Cardiac fibroblast (primary cell): ENCODE measurements around the gene BBIP1.

Source experiments
- DNase-seq, 2 donors: peaks; one replicate each; pipeline versions ENCODE4 v3.0.0 to v3.0.0-alpha.2; 2010; ENCODE audit warnings: low read depth in 2 of 2
- H3K4me3 ChIP-seq, 2 donors: replicated peaks in 1 of 2; 1 replicate in 1 of 2; 2 replicates in 1 of 2; pipeline ENCODE4 v1.5.1; 2011; ENCODE audit warnings: low read depth in 2 of 2, low read length in 2 of 2, mild to moderate bottlenecking in 2 of 2, moderate library complexity in 1 of 2
- CTCF ChIP-seq: IDR thresholded peaks from one replicate; pipeline ENCODE4 v1.5.1; 2011; ENCODE audit warnings: low read depth, mild to moderate bottlenecking, low read length, inconsistent platforms

The BBIP1 gene

GRCh38 chr10:110859973-110860376 is 59.0 kb downstream of the BBIP1 start:
- TF ChIP-seq CTCF, result no peak
- no peak overlapping the region for H3K4me3 ChIP-seq
- DNase-seq, result peak; percentile 43 to 87

DNA sequence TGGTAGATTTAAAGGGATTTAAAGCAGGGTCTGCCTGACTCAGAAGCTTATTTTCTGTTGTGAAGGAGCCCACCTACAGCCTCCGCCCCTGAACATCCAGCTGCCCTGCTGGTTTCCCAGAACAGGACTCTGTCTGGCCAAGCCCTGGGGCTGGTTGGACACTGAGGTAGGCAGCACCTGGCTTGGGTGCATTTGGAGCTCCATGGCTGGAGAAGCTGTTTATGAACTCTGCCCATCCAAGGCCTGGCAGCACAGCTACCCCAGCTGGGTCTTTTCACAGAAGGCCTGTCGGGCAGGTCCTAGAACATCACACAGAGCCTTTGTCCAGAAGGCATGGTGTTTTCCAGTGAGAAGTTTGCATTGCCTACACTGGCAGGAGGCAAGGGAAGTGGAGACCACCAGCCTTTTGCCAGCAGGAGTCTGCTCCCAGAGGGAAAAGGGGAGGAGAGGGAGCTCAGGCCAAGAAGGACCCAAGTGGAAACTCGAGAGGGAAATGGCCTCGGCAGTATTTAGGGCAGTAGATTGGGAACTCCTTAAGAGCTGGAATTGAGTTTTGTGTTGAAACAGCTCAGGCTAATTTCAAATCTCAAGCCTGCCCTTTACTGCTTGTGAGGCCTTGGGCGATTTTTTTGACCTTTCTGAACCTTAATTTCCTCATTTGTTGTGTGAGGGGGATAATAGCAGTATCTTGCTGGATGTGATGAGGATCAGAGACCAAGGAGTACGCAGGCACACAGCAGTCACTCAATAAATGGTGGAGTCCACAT is 59.6 kb downstream of the BBIP1 start:
- TF ChIP-seq CTCF, result no peak
- DNase-seq, result peak in 1 of 2 donors; percentile 21
- H3K4me3 ChIP-seq, result no peak overlapping the region

DNA sequence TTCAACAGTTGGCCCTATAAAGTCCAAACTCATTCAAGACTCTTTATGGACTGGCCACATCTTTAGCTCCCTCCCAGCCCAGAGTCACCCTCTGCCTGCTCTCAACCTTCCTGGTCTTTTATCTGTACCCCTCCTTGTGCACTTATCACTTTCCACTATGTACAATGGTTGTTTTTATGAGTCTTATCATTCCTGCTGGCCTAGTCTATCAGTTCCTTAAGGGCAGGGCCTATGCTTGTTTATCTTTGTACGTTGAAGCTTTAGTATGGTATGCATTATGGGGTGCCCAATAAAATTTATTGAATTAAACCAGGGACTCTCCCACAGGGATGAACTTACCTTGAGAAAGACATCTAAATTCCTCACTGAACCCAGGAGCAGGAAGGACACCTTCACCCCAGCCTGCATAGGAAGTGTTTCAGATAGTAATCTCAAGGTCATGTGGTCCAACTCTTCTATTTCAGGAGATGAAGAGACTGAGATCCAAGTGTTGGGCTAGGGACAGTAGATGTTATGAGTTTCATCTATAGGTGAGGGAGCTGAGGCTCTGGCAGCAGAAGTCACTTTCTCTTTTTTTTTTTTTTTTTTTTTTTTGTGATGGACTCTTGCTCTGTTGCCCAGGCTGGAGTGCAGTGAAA is 60.6 kb downstream of the BBIP1 start:
- no peak overlapping the region for H3K4me3 ChIP-seq
- no peak for TF ChIP-seq CTCF
- DNase-seq, result no peak

DNA sequence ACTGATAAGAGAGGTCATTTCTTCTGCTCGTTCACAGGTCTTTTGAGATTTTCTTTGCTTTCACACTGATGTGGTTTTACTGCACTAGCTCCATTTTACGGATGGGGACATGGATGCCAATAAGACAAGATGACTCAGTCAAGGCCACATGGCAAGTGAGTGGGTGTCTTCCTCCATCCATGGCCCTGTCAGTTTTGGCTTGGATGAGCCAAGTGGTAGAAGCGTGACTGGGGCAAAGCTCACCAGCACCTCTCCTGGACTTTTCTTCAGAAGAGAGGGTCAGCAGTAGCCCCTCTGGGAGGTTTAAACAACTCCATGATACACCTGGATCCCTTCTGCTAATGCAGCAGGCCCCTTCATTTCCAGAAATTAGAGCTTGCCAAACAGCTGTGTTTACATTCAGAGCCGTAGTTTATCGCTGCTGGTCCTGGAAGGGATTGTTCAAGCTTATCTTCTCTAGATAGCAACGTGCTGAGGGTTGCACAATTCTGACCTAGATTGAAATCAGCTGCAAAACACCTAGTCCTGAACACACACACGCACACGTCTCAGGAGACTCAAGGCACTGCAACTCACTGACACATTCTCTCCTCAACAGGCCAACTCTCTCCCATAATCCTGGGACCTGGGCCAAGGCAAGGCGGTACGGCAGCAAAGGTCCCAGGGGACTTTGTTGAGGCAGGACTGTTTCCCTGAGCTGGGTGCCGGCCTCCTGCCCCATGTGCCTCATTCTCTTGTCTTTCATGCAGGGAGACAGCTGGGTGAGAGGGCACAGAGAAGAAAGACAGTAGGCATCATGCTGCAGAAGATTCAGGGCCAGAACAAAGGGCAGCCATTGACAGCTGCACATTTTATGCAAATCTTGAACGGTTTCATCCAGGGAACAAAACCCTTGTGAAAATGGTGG is 61.5 kb downstream of the BBIP1 start:
- peak; percentile 54 to 67 for DNase-seq
- no peak for TF ChIP-seq CTCF
- H3K4me3 ChIP-seq, result no peak overlapping the region

DNA sequence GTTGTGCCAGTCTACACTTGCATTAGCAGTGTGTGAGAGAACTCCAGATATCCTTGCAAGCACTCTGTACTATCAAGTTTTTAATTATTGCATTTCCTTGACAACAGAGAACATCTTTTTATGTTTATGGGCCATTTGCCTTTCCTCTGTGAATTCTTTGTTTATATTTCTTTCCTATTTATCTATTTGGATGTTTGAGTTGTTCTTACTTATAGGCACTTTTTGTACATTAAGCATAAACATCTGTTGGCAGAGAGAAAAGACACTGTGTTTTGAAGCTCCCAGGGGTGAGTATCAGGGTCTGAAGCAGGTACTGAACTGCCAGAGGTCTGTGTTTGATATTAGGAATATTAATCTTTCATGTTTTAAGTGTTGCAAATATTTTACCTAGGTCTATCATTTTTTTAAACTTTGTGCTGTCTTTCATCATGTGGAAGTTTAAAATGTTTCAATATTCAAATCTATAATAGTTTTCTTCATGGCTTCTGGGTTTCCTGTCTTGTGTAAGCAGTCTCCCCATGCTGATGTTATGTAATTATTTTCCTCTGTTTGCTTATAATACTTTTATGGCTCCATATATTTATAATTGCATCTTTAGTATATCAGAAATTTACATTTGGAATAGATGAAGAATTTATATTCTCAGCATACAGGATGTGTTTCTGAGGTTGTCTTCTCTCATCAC is 64.9 kb downstream of the BBIP1 start:
- no peak overlapping the region for H3K4me3 ChIP-seq
- TF ChIP-seq CTCF, result no peak
- DNase-seq, result no peak

DNA sequence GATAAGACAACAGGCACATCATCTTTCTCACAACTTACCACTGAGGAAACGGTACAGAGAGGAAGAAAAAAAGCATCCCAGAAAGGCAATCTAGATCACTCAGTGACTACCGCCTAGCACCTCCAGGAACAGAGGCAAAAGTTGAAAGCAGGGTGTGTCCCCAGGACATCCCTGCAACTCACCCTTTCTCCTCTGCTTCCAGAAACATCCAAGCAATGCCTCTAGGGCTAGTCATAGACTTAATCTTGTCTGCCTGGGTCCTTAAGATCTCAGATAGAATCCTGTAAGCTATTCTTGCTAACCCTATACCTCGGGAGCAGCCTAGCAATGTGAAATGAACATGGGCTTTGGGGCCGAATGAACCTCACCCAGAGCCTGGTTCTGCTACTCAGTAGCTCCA is 66.0 kb downstream of the BBIP1 start:
- H3K4me3 ChIP-seq, result no peak overlapping the region
- TF ChIP-seq CTCF, result no peak
- no peak for DNase-seq
